CD4-positive, alpha-beta T cell treated with Interleukin-15 for 4 hours (primary cell): Measurements from ENCODE around the gene GFRA1.
"Not testable (repeated sequence)": the region's sequence is repeated elsewhere in the genome, so short reads cannot be mapped to it uniquely, and the experiment has no call there.

Experiments
- DNase-seq: peaks from one replicate; pipeline ENCODE4 v3.0.0-alpha.2; 2020; ENCODE audit warnings: low spot score

GFRA1 gene

GRCh38 chr10:116197946-116198675 lies 74.9 kb downstream of the GFRA1 start:
- no peak for DNase-seq

- DNase-seq, result no peak
These were observed 77.4 kb downstream of the GFRA1 start for GRCh38 chr10:116195583-116195982.

- DNase-seq, result no peak
These were observed 78.0 kb downstream of the GFRA1 start for GRCh38 chr10:116195039-116195438.

GRCh38 chr10:116194061-116194460 lies 78.9 kb downstream of the GFRA1 start:
- no peak for DNase-seq

GRCh38 chr10:116190883-116191282 lies 82.1 kb downstream of the GFRA1 start:
- DNase-seq, result no peak

- no peak for DNase-seq
These were observed 86.7 kb downstream of the GFRA1 start for GRCh38 chr10:116186273-116186672.

GRCh38 chr10:116185199-116185867 lies 87.7 kb downstream of the GFRA1 start:
- DNase-seq, result no peak

- no peak for DNase-seq
These were observed 88.6 kb downstream of the GFRA1 start for GRCh38 chr10:116184512-116184794.

GRCh38 chr10:116183733-116184511 lies 89.1 kb downstream of the GFRA1 start:
- DNase-seq, result no peak

GRCh38 chr10:116182426-116182825 lies 90.6 kb downstream of the GFRA1 start:
- DNase-seq, result no peak

- DNase-seq, result no peak
These were observed 94.9 kb downstream of the GFRA1 start for GRCh38 chr10:116178086-116178605.

- no peak for DNase-seq
These were observed 97.8 kb downstream of the GFRA1 start for GRCh38 chr10:116175231-116175630.

- no peak for DNase-seq
These were observed 101.5 kb downstream of the GFRA1 start for GRCh38 chr10:116171505-116171904.

GRCh38 chr10:116170815-116171250 lies 102.2 kb downstream of the GFRA1 start:
- DNase-seq, result no peak

- no peak for DNase-seq
These were observed 103.1 kb downstream of the GFRA1 start for GRCh38 chr10:116169782-116170445.

- no peak for DNase-seq
These were observed 104.3 kb downstream of the GFRA1 start for GRCh38 chr10:116168745-116169144.

GRCh38 chr10:116168329-116168728 lies 104.7 kb downstream of the GFRA1 start:
- no peak for DNase-seq

GRCh38 chr10:116165941-116166340 lies 107.1 kb downstream of the GFRA1 start:
- DNase-seq, result not testable (repeated sequence)

- DNase-seq, result no peak
These were observed 108.7 kb downstream of the GFRA1 start for GRCh38 chr10:116164291-116164690.

- no peak for DNase-seq
These were observed 109.5 kb downstream of the GFRA1 start for GRCh38 chr10:116163333-116164131.

GRCh38 chr10:116162851-116163250 lies 110.2 kb downstream of the GFRA1 start:
- DNase-seq, result no peak
